Neural progenitor cell (in vitro differentiated cells): ENCODE measurements around the gene PATE1. TPM values are rescaled to one million over a fixed set of nuclear protein-coding genes. Genes with fewer than 3 reads are reported as not detected.

Source experiments
- DNase-seq: peaks from one replicate; pipeline ENCODE4 v3.0.0-alpha.2; 2016; ENCODE audit warnings: low spot score
- H2AFZ ChIP-seq: fragments of 200-600 bp; sonication (generic); replicated peaks from 2 replicates; pipeline ENCODE4 v1.6.1; 2016; ENCODE audit warnings: antibody characterized with exemption
- H3F3A ChIP-seq: fragments of 200-600 bp; sonication (generic); 2 replicates; pipeline ENCODE4 v1.6.1; 2016; ENCODE audit warnings: antibody characterized with exemption, low read depth
- H3K27ac ChIP-seq: fragments of 200-600 bp; sonication (generic); 2 replicates; pipeline ENCODE4 v1.5.1; 2016; ENCODE audit warnings: mild to moderate bottlenecking
- H3K27me3 ChIP-seq: fragments of 200-600 bp; sonication (generic); 2 replicates; pipeline ENCODE4 v1.6.1; 2016; ENCODE audit warnings: mild to moderate bottlenecking, moderate library complexity
- H3K36me3 ChIP-seq: fragments of 200-600 bp; sonication (generic); 2 replicates; pipeline ENCODE4 v1.5.1; 2016
- H3K4me1 ChIP-seq: fragments of 200-600 bp; sonication (generic); 2 replicates; pipeline ENCODE4 v1.6.1; 2016; ENCODE audit warnings: mixed run types
- H3K4me2 ChIP-seq: fragments of 200-600 bp; sonication (generic); 2 replicates; pipeline ENCODE4 v1.6.1; 2016
- H3K4me3 ChIP-seq: fragments of 200-600 bp; sonication (generic); 2 replicates; pipeline ENCODE4 v1.5.1; 2016
- H3K79me2 ChIP-seq: fragments of 200-600 bp; sonication (generic); 2 replicates; pipeline ENCODE4 v1.6.1; 2016; ENCODE audit warnings: low read depth
- H3K9ac ChIP-seq: fragments of 200-600 bp; sonication (generic); 2 replicates; pipeline ENCODE4 v1.6.1; 2016
- H3K9me3 ChIP-seq: fragments of 200-600 bp; sonication (generic); 2 replicates; pipeline ENCODE4 v1.5.1; 2016; ENCODE audit warnings: low read depth
- H4K20me1 ChIP-seq: fragments of 200-600 bp; sonication (generic); 2 replicates; pipeline ENCODE4 v1.6.1; 2016; ENCODE audit warnings: low read depth
- H3K27ac Mint-ChIP-seq: 3 replicates; pipeline ENCODE4 v1.8.0; 2021; ENCODE audit warnings: mixed read lengths
- H3K27me3 Mint-ChIP-seq: 2 replicates; pipeline ENCODE4 v1.8.0; 2022; ENCODE audit warnings: low read depth, mild to moderate bottlenecking, inconsistent platforms, moderate library complexity, mixed read lengths; ENCODE audit not compliant: insufficient read depth
- H3K36me3 Mint-ChIP-seq: 3 replicates; pipeline ENCODE4 v1.8.0; 2021; ENCODE audit warnings: mixed read lengths
- H3K4me1 Mint-ChIP-seq: 3 replicates; pipeline ENCODE4 v1.8.0; 2021; ENCODE audit warnings: mixed read lengths
- H3K4me3 Mint-ChIP-seq: 3 replicates; pipeline ENCODE4 v1.8.0; 2021; ENCODE audit warnings: mild to moderate bottlenecking, moderate library complexity, mixed read lengths
- H3K9me3 Mint-ChIP-seq: 3 replicates; pipeline ENCODE4 v1.8.0; 2020; ENCODE audit warnings: mixed read lengths
- CTCF ChIP-seq: fragments of 200-600 bp; sonication (generic); IDR thresholded peaks from 2 replicates; pipeline ENCODE4 v1.5.1; 2017; ENCODE audit warnings: antibody characterized with exemption, mild to moderate bottlenecking
- EZH2 ChIP-seq: fragments of 200-600 bp; sonication (generic); IDR thresholded peaks from 2 replicates; pipeline ENCODE4 v1.6.1; 2017; ENCODE audit warnings: antibody characterized with exemption, mild to moderate bottlenecking, moderate library complexity
- EZH2phosphoT487 ChIP-seq: fragments of 200-600 bp; sonication (generic); IDR thresholded peaks from 2 replicates; pipeline ENCODE4 v1.6.1; 2017; ENCODE audit warnings: antibody characterized with exemption
- total RNA-seq: library from RNA; depleted of rRNA; stranded (reverse); fragments of >200 nt; gene quantifications from 2 replicates; pipeline ENCODE4 v1.2.3, GENCODE V29; 2015; ENCODE audit warnings: low replicate concordance

The PATE1 gene
- total RNA-seq, 1 donor from 2014 or later: not detected

DNA sequence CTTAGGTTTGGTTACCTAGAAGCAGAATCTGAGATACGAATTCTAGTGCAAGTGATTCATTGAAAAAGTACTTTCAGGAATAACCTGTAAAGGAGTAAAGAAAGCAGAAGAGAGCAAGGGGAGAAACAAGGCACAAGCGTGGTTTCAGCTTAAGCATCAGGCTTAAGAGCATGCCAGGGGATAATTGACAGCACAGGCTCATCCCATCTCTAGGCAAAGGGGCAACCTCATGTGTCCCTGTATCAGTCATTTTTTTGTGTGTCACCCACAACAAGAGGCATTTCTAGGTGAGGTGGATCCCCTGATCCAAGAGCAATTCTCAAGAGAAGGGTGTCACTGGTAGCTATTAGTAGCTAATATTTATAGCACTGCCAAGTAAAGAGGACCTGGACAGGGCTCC, 24.5 kb downstream of the PATE1 start:
- TF ChIP-seq EZH2 (no peak), EZH2phosphoT487 (no peak), CTCF (no peak)
- no peaks in the 10 kb centered on the region for H3K9me3 ChIP-seq
- Mint-ChIP-seq H3K27ac (no peak overlapping the region), H3K4me1 (peaks cover 7% of the 10 kb centered on the region), H3K36me3 (no peaks in the 10 kb centered on the region), H3K9me3 (no peaks in the 10 kb centered on the region), H3K4me3 (no peak overlapping the region), H3K27me3 (peaks cover 3% of the 10 kb centered on the region)
- peaks cover 7% of the 10 kb centered on the region for H3K4me1 ChIP-seq
- no peaks in the 10 kb centered on the region for H3F3A ChIP-seq
- no peak overlapping the region for H3K27ac ChIP-seq
- no peaks in the 10 kb centered on the region for H3K36me3 ChIP-seq
- H3K27me3 ChIP-seq: no peaks in the 10 kb centered on the region
- no peak overlapping the region for H3K4me2 ChIP-seq
- H3K4me3 ChIP-seq: no peak overlapping the region
- H3K9ac ChIP-seq: no peak overlapping the region
- H2AFZ ChIP-seq: no peak overlapping the region
- DNase-seq: no peak
- no peaks in the 10 kb centered on the region for H3K79me2 ChIP-seq
- H4K20me1 ChIP-seq: no peaks in the 10 kb centered on the region

GRCh38 chr11:125772834-125773505, 26.9 kb downstream of the PATE1 start:
- H3K4me3 ChIP-seq: no peak overlapping the region
- no peak overlapping the region for H3K27ac ChIP-seq
- H4K20me1 ChIP-seq: no peaks in the 10 kb centered on the region
- H3K4me2 ChIP-seq: no peak overlapping the region
- Mint-ChIP-seq H3K4me3 (no peak overlapping the region), H3K27ac (no peak overlapping the region), H3K36me3 (no peaks in the 10 kb centered on the region), H3K9me3 (no peaks in the 10 kb centered on the region), H3K4me1 (peaks cover 3% of the 10 kb centered on the region), H3K27me3 (peaks cover 3% of the 10 kb centered on the region)
- H3K27me3 ChIP-seq: no peaks in the 10 kb centered on the region
- H3F3A ChIP-seq: no peaks in the 10 kb centered on the region
- H3K9me3 ChIP-seq: no peaks in the 10 kb centered on the region
- no peak overlapping the region for H3K9ac ChIP-seq
- no peaks in the 10 kb centered on the region for H3K79me2 ChIP-seq
- no peak overlapping the region for H2AFZ ChIP-seq
- DNase-seq: no peak
- H3K36me3 ChIP-seq: no peaks in the 10 kb centered on the region
- H3K4me1 ChIP-seq: no peaks in the 10 kb centered on the region
- TF ChIP-seq CTCF (no peak), EZH2phosphoT487 (no peak), EZH2 (no peak)

- no peak overlapping the region for H3K27ac Mint-ChIP-seq
- H3K9ac ChIP-seq: no peak overlapping the region
- H3K4me1 Mint-ChIP-seq: no peaks in the 10 kb centered on the region
- no peak overlapping the region for H2AFZ ChIP-seq
- no peaks in the 10 kb centered on the region for H3K9me3 ChIP-seq
- H3K4me3 ChIP-seq: no peak overlapping the region
- H3K4me1 ChIP-seq: no peaks in the 10 kb centered on the region
- H4K20me1 ChIP-seq: no peaks in the 10 kb centered on the region
- no peaks in the 10 kb centered on the region for H3K79me2 ChIP-seq
- no peak overlapping the region for H3K27ac ChIP-seq
- no peak for DNase-seq
- H3K4me3 Mint-ChIP-seq: no peak overlapping the region
- H3K4me2 ChIP-seq: no peak overlapping the region
- H3F3A ChIP-seq: no peaks in the 10 kb centered on the region
- TF ChIP-seq CTCF (no peak), EZH2phosphoT487 (no peak), EZH2 (no peak)
- peaks cover 3% of the 10 kb centered on the region for H3K27me3 Mint-ChIP-seq
- H3K36me3 Mint-ChIP-seq: no peaks in the 10 kb centered on the region
- H3K36me3 ChIP-seq: no peaks in the 10 kb centered on the region
- H3K9me3 Mint-ChIP-seq: no peaks in the 10 kb centered on the region
- no peaks in the 10 kb centered on the region for H3K27me3 ChIP-seq
These were observed 27.4 kb downstream of the PATE1 start for GRCh38 chr11:125773516-125773915.
